Measurements from ENCODE around the gene CPNE8.

DNA sequence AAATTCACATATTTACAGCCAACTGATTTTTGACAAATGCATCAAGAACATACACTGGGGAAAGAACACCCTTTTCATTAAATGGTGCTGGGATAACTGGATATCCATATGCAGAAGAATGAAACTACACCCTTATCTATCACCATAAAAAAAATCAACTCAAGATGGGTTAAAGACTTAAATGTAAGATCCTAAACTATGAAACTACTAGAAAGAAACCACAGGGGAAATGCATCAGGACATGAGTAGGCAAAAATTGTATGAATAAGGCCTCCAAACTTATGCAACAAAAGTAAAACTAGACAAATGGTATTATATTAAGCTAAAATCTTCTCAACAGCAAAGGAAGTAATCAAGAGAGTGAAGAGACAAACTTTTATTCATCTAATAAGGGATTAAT, 242.6 kb downstream of the CPNE8 start:
- TF ChIP-seq TAF1 (IDR thresholded peaks at IDR 0.05; ENCODE audit: low read depth) (no peak), TCF12 (IDR thresholded peaks at IDR 0.05; ENCODE audit: low read depth) (no peak), NFIC (IDR thresholded peaks at IDR 0.05) (no peak), RAD21 (IDR thresholded peaks at IDR 0.05; ENCODE audit: low read depth) (no peak), YY1 (IDR thresholded peaks at IDR 0.05; ENCODE audit: low read depth) (no peak), ZBTB7A (IDR thresholded peaks at IDR 0.05; ENCODE audit: low read depth) (no peak), EGR1 (IDR thresholded peaks at IDR 0.05) (no peak), EP300 (IDR thresholded peaks at IDR 0.05; ENCODE audit: borderline replicate concordance) (no peak)
- TF ChIP-seq, protein P1, sequence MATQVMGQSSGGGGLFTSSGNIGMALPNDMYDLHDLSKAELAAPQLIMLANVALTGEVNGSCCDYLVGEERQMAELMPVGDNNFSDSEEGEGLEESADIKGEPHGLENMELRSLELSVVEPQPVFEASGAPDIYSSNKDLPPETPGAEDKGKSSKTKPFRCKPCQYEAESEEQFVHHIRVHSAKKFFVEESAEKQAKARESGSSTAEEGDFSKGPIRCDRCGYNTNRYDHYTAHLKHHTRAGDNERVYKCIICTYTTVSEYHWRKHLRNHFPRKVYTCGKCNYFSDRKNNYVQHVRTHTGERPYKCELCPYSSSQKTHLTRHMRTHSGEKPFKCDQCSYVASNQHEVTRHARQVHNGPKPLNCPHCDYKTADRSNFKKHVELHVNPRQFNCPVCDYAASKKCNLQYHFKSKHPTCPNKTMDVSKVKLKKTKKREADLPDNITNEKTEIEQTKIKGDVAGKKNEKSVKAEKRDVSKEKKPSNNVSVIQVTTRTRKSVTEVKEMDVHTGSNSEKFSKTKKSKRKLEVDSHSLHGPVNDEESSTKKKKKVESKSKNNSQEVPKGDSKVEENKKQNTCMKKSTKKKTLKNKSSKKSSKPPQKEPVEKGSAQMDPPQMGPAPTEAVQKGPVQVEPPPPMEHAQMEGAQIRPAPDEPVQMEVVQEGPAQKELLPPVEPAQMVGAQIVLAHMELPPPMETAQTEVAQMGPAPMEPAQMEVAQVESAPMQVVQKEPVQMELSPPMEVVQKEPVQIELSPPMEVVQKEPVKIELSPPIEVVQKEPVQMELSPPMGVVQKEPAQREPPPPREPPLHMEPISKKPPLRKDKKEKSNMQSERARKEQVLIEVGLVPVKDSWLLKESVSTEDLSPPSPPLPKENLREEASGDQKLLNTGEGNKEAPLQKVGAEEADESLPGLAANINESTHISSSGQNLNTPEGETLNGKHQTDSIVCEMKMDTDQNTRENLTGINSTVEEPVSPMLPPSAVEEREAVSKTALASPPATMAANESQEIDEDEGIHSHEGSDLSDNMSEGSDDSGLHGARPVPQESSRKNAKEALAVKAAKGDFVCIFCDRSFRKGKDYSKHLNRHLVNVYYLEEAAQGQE (IDR thresholded peaks at IDR 0.05; ENCODE audit: low read depth): no peak

All from Ishikawa (cell line).